ENCODE results near the gene TAF11.

Gene TAF11

GRCh38 chr6:34920097-34920496, 32.3 kb upstream of the TAF11 start:
- Histone ChIP-seq H3K4me3 (ENCODE audit: low read depth, low read length) (no peak overlapping the region), H3K36me3 (ENCODE audit: insufficient read depth, low read length) (no peaks in the 10 kb centered on the region), H3K4me1 (ENCODE audit: control insufficient read depth, insufficient read depth, low read length, unreplicated experiment) (peaks cover 8% of the 10 kb centered on the region), H3K79me2 (ENCODE audit: control insufficient read depth, insufficient read depth, low read length, unreplicated experiment) (no peaks in the 10 kb centered on the region), H2AFZ (ENCODE audit: low read length, unreplicated experiment) (no peak overlapping the region), H3K27me3 (ENCODE audit: insufficient read depth, low read length) (no peaks in the 10 kb centered on the region), H3K27ac (ENCODE audit: low read depth, low read length) (no peak overlapping the region)

GRCh38 chr6:34919651-34920050, 31.8 kb upstream of the TAF11 start:
- Histone ChIP-seq H3K36me3 (ENCODE audit: insufficient read depth, low read length) (no peaks in the 10 kb centered on the region), H3K27ac (ENCODE audit: low read depth, low read length) (0 out of 2 replicates have a peak overlapping the region, but pooled peaks have one; percentile 18), H3K27me3 (ENCODE audit: insufficient read depth, low read length) (no peaks in the 10 kb centered on the region), H3K79me2 (ENCODE audit: control insufficient read depth, insufficient read depth, low read length, unreplicated experiment) (no peaks in the 10 kb centered on the region), H3K4me1 (ENCODE audit: control insufficient read depth, insufficient read depth, low read length, unreplicated experiment) (peaks cover 8% of the 10 kb centered on the region), H3K4me3 (ENCODE audit: low read depth, low read length) (no peak overlapping the region), H2AFZ (ENCODE audit: low read length, unreplicated experiment) (no peak overlapping the region)

- H3K36me3 ChIP-seq (ENCODE audit: insufficient read depth, low read length): no peaks in the 10 kb centered on the region
- H2AFZ ChIP-seq (ENCODE audit: low read length, unreplicated experiment): no peak overlapping the region
- peaks cover 18% of the 10 kb centered on the region for H3K4me1 ChIP-seq (ENCODE audit: control insufficient read depth, insufficient read depth, low read length, unreplicated experiment)
- no peak overlapping the region for H3K4me3 ChIP-seq (ENCODE audit: low read depth, low read length)
- H3K27me3 ChIP-seq (ENCODE audit: insufficient read depth, low read length): no peaks in the 10 kb centered on the region
- H3K27ac ChIP-seq (ENCODE audit: low read depth, low read length): no peak overlapping the region
- peaks cover 8% of the 10 kb centered on the region for H3K79me2 ChIP-seq (ENCODE audit: control insufficient read depth, insufficient read depth, low read length, unreplicated experiment)
These were observed 29.9 kb upstream of the TAF11 start for GRCh38 chr6:34917626-34918285.

- no peaks in the 10 kb centered on the region for H3K36me3 ChIP-seq (ENCODE audit: insufficient read depth, low read length)
- H2AFZ ChIP-seq (ENCODE audit: low read length, unreplicated experiment): no peak overlapping the region
- H3K4me3 ChIP-seq (ENCODE audit: low read depth, low read length): no peak overlapping the region
- no peak overlapping the region for H3K27ac ChIP-seq (ENCODE audit: low read depth, low read length)
- H3K27me3 ChIP-seq (ENCODE audit: insufficient read depth, low read length): no peaks in the 10 kb centered on the region
- peaks cover 31% of the 10 kb centered on the region for H3K4me1 ChIP-seq (ENCODE audit: control insufficient read depth, insufficient read depth, low read length, unreplicated experiment)
- peaks cover 8% of the 10 kb centered on the region for H3K79me2 ChIP-seq (ENCODE audit: control insufficient read depth, insufficient read depth, low read length, unreplicated experiment)
These were observed 28.6 kb upstream of the TAF11 start for GRCh38 chr6:34916348-34916967.

- no peaks in the 10 kb centered on the region for H3K27me3 ChIP-seq (ENCODE audit: insufficient read depth, low read length)
- H3K36me3 ChIP-seq (ENCODE audit: insufficient read depth, low read length): no peaks in the 10 kb centered on the region
- peaks cover 8% of the 10 kb centered on the region for H3K79me2 ChIP-seq (ENCODE audit: control insufficient read depth, insufficient read depth, low read length, unreplicated experiment)
- H3K27ac ChIP-seq (ENCODE audit: low read depth, low read length): no peak overlapping the region
- H2AFZ ChIP-seq (ENCODE audit: low read length, unreplicated experiment): no peak overlapping the region
- peaks cover 27% of the 10 kb centered on the region for H3K4me1 ChIP-seq (ENCODE audit: control insufficient read depth, insufficient read depth, low read length, unreplicated experiment)
- H3K4me3 ChIP-seq (ENCODE audit: low read depth, low read length): no peak overlapping the region
These were observed 26.5 kb upstream of the TAF11 start for GRCh38 chr6:34914358-34914757.

- Histone ChIP-seq H3K36me3 (ENCODE audit: insufficient read depth, low read length) (no peaks in the 10 kb centered on the region), H3K27me3 (ENCODE audit: insufficient read depth, low read length) (no peaks in the 10 kb centered on the region), H3K27ac (ENCODE audit: low read depth, low read length) (peak overlapping the region; percentile 57), H3K4me1 (ENCODE audit: control insufficient read depth, insufficient read depth, low read length, unreplicated experiment) (peaks cover 24% of the 10 kb centered on the region), H3K4me3 (ENCODE audit: low read depth, low read length) (0 out of 2 replicates have a peak overlapping the region, but pooled peaks have one; percentile 13), H3K79me2 (ENCODE audit: control insufficient read depth, insufficient read depth, low read length, unreplicated experiment) (peaks cover 8% of the 10 kb centered on the region), H2AFZ (ENCODE audit: low read length, unreplicated experiment) (no peak overlapping the region)
These were observed 25.0 kb upstream of the TAF11 start for GRCh38 chr6:34912715-34913464.

GRCh38 chr6:34911822-34912221, 24.0 kb upstream of the TAF11 start:
- no peaks in the 10 kb centered on the region for H3K36me3 ChIP-seq (ENCODE audit: insufficient read depth, low read length)
- no peak overlapping the region for H3K27ac ChIP-seq (ENCODE audit: low read depth, low read length)
- H3K79me2 ChIP-seq (ENCODE audit: control insufficient read depth, insufficient read depth, low read length, unreplicated experiment): peaks cover 8% of the 10 kb centered on the region
- H2AFZ ChIP-seq (ENCODE audit: low read length, unreplicated experiment): no peak overlapping the region
- H3K4me1 ChIP-seq (ENCODE audit: control insufficient read depth, insufficient read depth, low read length, unreplicated experiment): peaks cover 24% of the 10 kb centered on the region
- no peaks in the 10 kb centered on the region for H3K27me3 ChIP-seq (ENCODE audit: insufficient read depth, low read length)
- H3K4me3 ChIP-seq (ENCODE audit: low read depth, low read length): no peak overlapping the region

GRCh38 chr6:34909320-34909883, 21.6 kb upstream of the TAF11 start:
- H3K4me1 ChIP-seq (ENCODE audit: control insufficient read depth, insufficient read depth, low read length, unreplicated experiment): peaks cover 24% of the 10 kb centered on the region
- peaks cover 8% of the 10 kb centered on the region for H3K79me2 ChIP-seq (ENCODE audit: control insufficient read depth, insufficient read depth, low read length, unreplicated experiment)
- H2AFZ ChIP-seq (ENCODE audit: low read length, unreplicated experiment): no peak overlapping the region
- H3K36me3 ChIP-seq (ENCODE audit: insufficient read depth, low read length): no peaks in the 10 kb centered on the region
- H3K27me3 ChIP-seq (ENCODE audit: insufficient read depth, low read length): no peaks in the 10 kb centered on the region
- H3K27ac ChIP-seq (ENCODE audit: low read depth, low read length): no peak overlapping the region
- no peak overlapping the region for H3K4me3 ChIP-seq (ENCODE audit: low read depth, low read length)

- Histone ChIP-seq H3K36me3 (ENCODE audit: insufficient read depth, low read length) (no peaks in the 10 kb centered on the region), H2AFZ (ENCODE audit: low read length, unreplicated experiment) (no peak overlapping the region), H3K4me3 (ENCODE audit: low read depth, low read length) (no peak overlapping the region), H3K27me3 (ENCODE audit: insufficient read depth, low read length) (no peaks in the 10 kb centered on the region), H3K79me2 (ENCODE audit: control insufficient read depth, insufficient read depth, low read length, unreplicated experiment) (peaks cover 4% of the 10 kb centered on the region), H3K27ac (ENCODE audit: low read depth, low read length) (no peak overlapping the region), H3K4me1 (ENCODE audit: control insufficient read depth, insufficient read depth, low read length, unreplicated experiment) (peaks cover 19% of the 10 kb centered on the region)
These were observed 20.4 kb upstream of the TAF11 start for GRCh38 chr6:34908194-34908593.

GRCh38 chr6:34906826-34907225, 19.0 kb upstream of the TAF11 start:
- Histone ChIP-seq H3K79me2 (ENCODE audit: control insufficient read depth, insufficient read depth, low read length, unreplicated experiment) (no peaks in the 10 kb centered on the region), H3K27ac (ENCODE audit: low read depth, low read length) (no peak overlapping the region), H3K27me3 (ENCODE audit: insufficient read depth, low read length) (no peaks in the 10 kb centered on the region), H3K36me3 (ENCODE audit: insufficient read depth, low read length) (no peaks in the 10 kb centered on the region), H2AFZ (ENCODE audit: low read length, unreplicated experiment) (no peak overlapping the region), H3K4me3 (ENCODE audit: low read depth, low read length) (no peak overlapping the region), H3K4me1 (ENCODE audit: control insufficient read depth, insufficient read depth, low read length, unreplicated experiment) (peaks cover 9% of the 10 kb centered on the region)

Data from ACC112 (cell line).